Measurements from ENCODE around the gene MRPL51.
"Not testable (repeated sequence)": the region's sequence is repeated elsewhere in the genome, so short reads cannot be mapped to it uniquely, and the experiment has no call there.

DNA sequence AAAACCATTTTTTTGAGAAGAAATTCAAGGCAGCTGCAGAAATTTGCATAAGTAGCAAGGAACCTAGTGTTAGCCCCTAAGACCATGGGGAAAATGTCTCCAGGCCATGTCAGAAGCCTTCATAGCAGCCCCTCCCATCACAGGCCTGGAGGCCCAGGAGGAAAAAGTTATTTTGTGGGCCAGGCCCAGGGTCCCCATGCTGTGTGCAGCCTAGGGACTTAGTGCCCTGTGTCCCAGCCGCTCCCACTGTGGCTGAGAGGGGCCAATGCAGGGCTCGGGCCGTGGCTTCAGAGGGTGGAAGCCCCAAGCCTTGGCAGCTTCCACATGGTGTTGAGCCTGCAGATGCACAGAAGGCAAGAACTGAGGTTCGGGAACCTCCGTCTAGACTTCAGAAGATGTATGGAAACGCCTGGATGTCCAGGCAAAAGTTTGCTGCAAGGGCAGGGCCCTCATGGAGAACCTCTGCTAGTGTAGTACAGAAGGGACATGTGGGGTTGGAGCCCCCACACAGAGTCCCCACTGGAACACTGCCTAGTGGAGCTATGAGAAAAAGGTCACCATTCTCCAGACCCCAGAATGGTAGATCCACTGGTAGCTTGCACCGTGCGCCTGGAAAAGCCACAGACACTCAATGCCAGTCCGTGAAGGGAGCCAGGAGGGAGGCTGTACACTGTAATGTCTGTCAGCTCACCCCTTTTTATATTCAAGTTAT is 25.3 kb downstream of the MRPL51 start:
- TF ChIP-seq CTCF (IDR thresholded peaks at IDR 0.05 in 2 of 3, conservative IDR thresholded peaks at IDR 0.05 in 1 of 3; ENCODE audit: insufficient read depth in 2 of 3, low read depth in 1 of 3, low read length in 3 of 3); ZNF134 (CRISPR knock-in tag; conservative IDR thresholded peaks at IDR 0.05); POLR2A (conservative IDR thresholded peaks at IDR 0.05); ZNF239 (CRISPR knock-in tag; IDR thresholded peaks at IDR 0.05); SRF (CRISPR knock-in tag; IDR thresholded peaks at IDR 0.05); ZNF253 (CRISPR knock-in tag; conservative IDR thresholded peaks at IDR 0.05); POLR2AphosphoS5 (IDR thresholded peaks at IDR 0.05; ENCODE audit: control insufficient read depth, insufficient read depth, low read depth, low read length); PBX2 (CRISPR knock-in tag; IDR thresholded peaks at IDR 0.05; ENCODE audit: low read depth); PBX2 (tag; conservative IDR thresholded peaks at IDR 0.05; ENCODE audit: low read depth); JUND (IDR thresholded peaks at IDR 0.05; ENCODE audit: borderline replicate concordance, low read depth, low read length); JUND (tag; IDR thresholded peaks at IDR 0.05; ENCODE audit: borderline replicate concordance, low read depth, low read length); KAT2B (IDR thresholded peaks at IDR 0.05; ENCODE audit: low read depth, low read length); RNF2 (IDR thresholded peaks at IDR 0.05); ZNF717 (CRISPR knock-in tag; IDR thresholded peaks at IDR 0.05): not testable (repeated sequence)
- TF ChIP-seq, protein P1, sequence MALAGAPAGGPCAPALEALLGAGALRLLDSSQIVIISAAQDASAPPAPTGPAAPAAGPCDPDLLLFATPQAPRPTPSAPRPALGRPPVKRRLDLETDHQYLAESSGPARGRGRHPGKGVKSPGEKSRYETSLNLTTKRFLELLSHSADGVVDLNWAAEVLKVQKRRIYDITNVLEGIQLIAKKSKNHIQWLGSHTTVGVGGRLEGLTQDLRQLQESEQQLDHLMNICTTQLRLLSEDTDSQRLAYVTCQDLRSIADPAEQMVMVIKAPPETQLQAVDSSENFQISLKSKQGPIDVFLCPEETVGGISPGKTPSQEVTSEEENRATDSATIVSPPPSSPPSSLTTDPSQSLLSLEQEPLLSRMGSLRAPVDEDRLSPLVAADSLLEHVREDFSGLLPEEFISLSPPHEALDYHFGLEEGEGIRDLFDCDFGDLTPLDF (CRISPR knock-in tag; IDR thresholded peaks at IDR 0.05), result not testable (repeated sequence)
